Loucy (cell line): ENCODE results near the gene FGF10.

Experiments
- H2AFZ ChIP-seq: fragments of 200-600 bp; sonication (generic); 2 replicates; pipeline ENCODE4 v1.6.0; 2016; ENCODE audit warnings: antibody characterized with exemption, mild to moderate bottlenecking, low read length, moderate library complexity
- H3F3A ChIP-seq: fragments of 200-600 bp; 2 replicates; pipeline ENCODE4 v1.6.0; 2016; ENCODE audit warnings: antibody characterized with exemption, low read depth, mild to moderate bottlenecking
- H3K27me3 ChIP-seq: fragments of 200-600 bp; sonication (generic); 2 replicates; pipeline ENCODE4 v1.6.1; 2014; ENCODE audit warnings: low read length, mild to moderate bottlenecking; ENCODE audit not compliant: insufficient read depth, poor library complexity, severe bottlenecking
- H3K36me3 ChIP-seq: fragments of 200-600 bp; sonication (generic); 2 replicates; pipeline ENCODE4 v1.6.1; 2016; ENCODE audit warnings: low read length; ENCODE audit not compliant: insufficient read depth
- H3K4me1 ChIP-seq: fragments of 200-600 bp; sonication (generic); 2 replicates; pipeline ENCODE4 v1.5.1; 2014; ENCODE audit warnings: low read length, mild to moderate bottlenecking; ENCODE audit not compliant: insufficient read depth, poor library complexity, severe bottlenecking
- H3K4me2 ChIP-seq: fragments of 200-600 bp; sonication (generic); 2 replicates; pipeline ENCODE4 v1.6.0; 2014; ENCODE audit warnings: antibody characterized with exemption, low read length, low read depth, mild to moderate bottlenecking; ENCODE audit not compliant: poor library complexity, severe bottlenecking
- H3K4me3 ChIP-seq: fragments of 200-600 bp; sonication (generic); 2 replicates; pipeline ENCODE4 v1.5.1; 2014; ENCODE audit warnings: low read length, mild to moderate bottlenecking, mixed read lengths; ENCODE audit not compliant: poor library complexity, severe bottlenecking
- H3K79me2 ChIP-seq: fragments of 200-600 bp; sonication (generic); 2 replicates; pipeline ENCODE4 v1.6.1; 2014; ENCODE audit warnings: low read length; ENCODE audit not compliant: insufficient read depth
- H3K9ac ChIP-seq: fragments of 200-600 bp; sonication (generic); 2 replicates; pipeline ENCODE4 v1.6.0; 2014; ENCODE audit warnings: mild to moderate bottlenecking, low read depth, low read length, moderate library complexity; ENCODE audit not compliant: poor library complexity, severe bottlenecking
- H3K9me2 ChIP-seq: fragments of 200-600 bp; sonication (generic); replicated peaks from 2 replicates; pipeline ENCODE4 v1.6.1; 2016; ENCODE audit warnings: low read depth, low read length, mixed read lengths
- H3K9me3 ChIP-seq: fragments of 200-600 bp; sonication (generic); 2 replicates; pipeline ENCODE4 v1.6.1; 2014; ENCODE audit warnings: mild to moderate bottlenecking, antibody characterized with exemption, low read length, low read depth; ENCODE audit not compliant: insufficient read depth
- H4K20me1 ChIP-seq: fragments of 200-600 bp; sonication (generic); 2 replicates; pipeline ENCODE4 v1.6.0; 2014; ENCODE audit warnings: antibody characterized with exemption, low read length, mild to moderate bottlenecking; ENCODE audit not compliant: insufficient read depth, poor library complexity, severe bottlenecking
- EZH2phosphoT487 ChIP-seq: fragments of 200-600 bp; IDR thresholded peaks from 2 replicates; pipeline ENCODE4 v1.6.1; 2018; ENCODE audit warnings: antibody characterized with exemption, mild to moderate bottlenecking, moderate library complexity, borderline replicate concordance
- TF ChIP-seq, protein P1 (sequence below): fragments of 200-600 bp; sonication (generic); conservative IDR thresholded peaks from 2 replicates; pipeline ENCODE4 v1.5.1; 2014; ENCODE audit warnings: mild to moderate bottlenecking, antibody characterized with exemption, low read length

Gene FGF10

DNA sequence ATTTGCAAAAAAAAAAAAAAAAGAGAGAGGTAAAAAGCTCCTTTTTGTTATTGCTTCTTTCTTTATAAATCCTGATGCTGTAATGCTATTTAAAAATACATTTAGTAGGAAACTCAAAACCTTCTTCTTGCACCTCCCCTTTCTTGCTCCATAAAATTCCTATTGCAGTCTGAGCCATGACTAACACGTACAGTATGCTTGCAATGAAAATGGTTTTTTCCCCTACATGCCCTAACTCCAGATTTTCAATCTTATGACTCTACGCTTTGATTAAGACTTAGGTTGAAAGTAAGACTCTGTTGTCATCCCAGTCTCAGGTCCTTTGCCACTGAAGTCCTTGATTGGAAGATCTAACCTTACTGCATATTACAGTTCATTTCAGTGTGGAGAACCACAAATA lies 23.9 kb downstream of the FGF10 start:
- H3K27me3 ChIP-seq = no peaks in the 10 kb centered on the region
- no peaks in the 10 kb centered on the region for H3K79me2 ChIP-seq
- no peaks in the 10 kb centered on the region for H3K9me2 ChIP-seq
- H4K20me1 ChIP-seq = no peaks in the 10 kb centered on the region
- H3K9ac ChIP-seq = no peak overlapping the region
- no peak overlapping the region for H3K4me3 ChIP-seq
- H2AFZ ChIP-seq = no peak overlapping the region
- H3K36me3 ChIP-seq = no peaks in the 10 kb centered on the region
- H3K4me2 ChIP-seq = no peak overlapping the region
- H3K9me3 ChIP-seq = no peaks in the 10 kb centered on the region
- no peaks in the 10 kb centered on the region for H3K4me1 ChIP-seq
- no peak for TF ChIP-seq EZH2phosphoT487
- TF ChIP-seq, protein P1, sequence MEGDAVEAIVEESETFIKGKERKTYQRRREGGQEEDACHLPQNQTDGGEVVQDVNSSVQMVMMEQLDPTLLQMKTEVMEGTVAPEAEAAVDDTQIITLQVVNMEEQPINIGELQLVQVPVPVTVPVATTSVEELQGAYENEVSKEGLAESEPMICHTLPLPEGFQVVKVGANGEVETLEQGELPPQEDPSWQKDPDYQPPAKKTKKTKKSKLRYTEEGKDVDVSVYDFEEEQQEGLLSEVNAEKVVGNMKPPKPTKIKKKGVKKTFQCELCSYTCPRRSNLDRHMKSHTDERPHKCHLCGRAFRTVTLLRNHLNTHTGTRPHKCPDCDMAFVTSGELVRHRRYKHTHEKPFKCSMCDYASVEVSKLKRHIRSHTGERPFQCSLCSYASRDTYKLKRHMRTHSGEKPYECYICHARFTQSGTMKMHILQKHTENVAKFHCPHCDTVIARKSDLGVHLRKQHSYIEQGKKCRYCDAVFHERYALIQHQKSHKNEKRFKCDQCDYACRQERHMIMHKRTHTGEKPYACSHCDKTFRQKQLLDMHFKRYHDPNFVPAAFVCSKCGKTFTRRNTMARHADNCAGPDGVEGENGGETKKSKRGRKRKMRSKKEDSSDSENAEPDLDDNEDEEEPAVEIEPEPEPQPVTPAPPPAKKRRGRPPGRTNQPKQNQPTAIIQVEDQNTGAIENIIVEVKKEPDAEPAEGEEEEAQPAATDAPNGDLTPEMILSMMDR = no peak
- no peaks in the 10 kb centered on the region for H3F3A ChIP-seq

DNA sequence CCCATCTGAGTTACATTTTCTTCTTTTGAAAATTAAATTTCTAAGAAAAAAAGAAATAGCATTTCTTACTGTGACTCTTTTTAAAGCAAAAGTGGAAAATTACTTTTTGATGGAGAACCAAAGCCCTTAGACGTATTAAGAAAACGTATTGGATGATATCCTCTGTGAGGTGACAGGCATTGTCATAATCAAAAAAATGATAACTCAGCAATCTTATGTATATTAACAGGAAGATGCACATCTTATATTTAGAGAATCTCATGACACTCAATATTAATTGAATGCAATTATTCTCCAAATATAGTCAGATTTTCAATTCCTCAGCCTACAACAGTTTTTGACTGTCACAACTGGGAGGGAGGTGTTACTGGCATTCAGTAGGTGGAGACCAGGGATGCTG lies 25.1 kb downstream of the FGF10 start:
- Histone ChIP-seq H3K4me1 (no peaks in the 10 kb centered on the region), H3K79me2 (no peaks in the 10 kb centered on the region), H3K4me2 (no peak overlapping the region), H3K9ac (no peak overlapping the region), H2AFZ (no peak overlapping the region), H3K27me3 (no peaks in the 10 kb centered on the region), H3F3A (no peaks in the 10 kb centered on the region), H4K20me1 (no peaks in the 10 kb centered on the region), H3K9me2 (no peaks in the 10 kb centered on the region; the same call in 1 of the 2 replicates), H3K36me3 (no peaks in the 10 kb centered on the region), H3K9me3 (no peaks in the 10 kb centered on the region), H3K4me3 (no peak overlapping the region)
- no peak for TF ChIP-seq EZH2phosphoT487
- TF ChIP-seq, protein P1 = no peak

DNA sequence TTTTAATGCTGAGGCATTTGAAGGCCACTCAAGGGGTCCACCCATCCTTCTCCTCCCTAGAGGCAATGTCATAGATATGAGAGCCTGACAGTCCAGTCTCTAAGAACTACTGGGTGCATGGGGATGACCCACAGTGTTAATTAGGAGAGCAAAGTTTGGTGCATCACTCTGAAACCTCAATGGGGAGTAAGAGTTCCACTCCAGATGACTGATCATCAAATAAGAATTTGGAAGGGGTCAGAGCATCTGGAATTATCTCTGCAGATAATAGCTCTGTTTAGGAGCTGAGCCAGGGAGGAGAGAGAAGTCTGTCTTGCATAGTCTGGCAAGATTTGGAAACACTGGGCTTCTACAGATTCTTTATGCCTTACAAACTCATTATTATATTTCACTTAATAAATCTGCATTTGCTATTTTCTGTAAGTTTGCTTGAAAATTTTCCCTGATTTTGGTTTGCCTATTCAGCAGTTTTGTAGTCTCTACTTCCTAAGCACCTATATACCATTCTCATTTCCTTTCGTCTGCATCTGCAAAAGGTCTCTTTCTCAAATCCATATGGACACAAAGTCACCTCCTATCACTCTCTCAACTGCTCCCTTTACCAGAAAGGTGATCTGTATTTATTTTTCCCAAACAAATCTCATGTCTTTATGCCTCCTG lies 27.7 kb downstream of the FGF10 start:
- Histone ChIP-seq H3K4me1 (no peaks in the 10 kb centered on the region), H3K9me2 (no peaks in the 10 kb centered on the region; the same call in 1 of the 2 replicates), H3K36me3 (no peaks in the 10 kb centered on the region), H4K20me1 (no peaks in the 10 kb centered on the region), H3K9me3 (no peaks in the 10 kb centered on the region), H3K79me2 (no peaks in the 10 kb centered on the region), H3K4me3 (no peak overlapping the region), H3K4me2 (no peak overlapping the region), H2AFZ (no peak overlapping the region), H3K9ac (no peak overlapping the region), H3F3A (no peaks in the 10 kb centered on the region), H3K27me3 (no peaks in the 10 kb centered on the region)
- TF ChIP-seq EZH2phosphoT487 = no peak
- TF ChIP-seq, protein P1 = no peak
